ENCODE results near the gene ZNF287. TPM values are rescaled to one million over a fixed set of nuclear protein-coding genes. Genes with fewer than 3 reads are reported as not detected.

Gene ZNF287
- total and polyA plus RNA-seq, 2 of the 8 experiments (the other 6 are each of a cell fraction or from before 2014, with no cell fraction given), result 1.7 to 5.6 TPM

- Histone ChIP-seq H2AFZ (ENCODE audit: low read length) (no peak overlapping the region), H3K27ac (ENCODE audit: low read depth, low read length) (no peak overlapping the region), H3K23ac (ENCODE audit: insufficient read length) (no peak overlapping the region), H2BK5ac (ENCODE audit: low read depth, low read length) (no peak overlapping the region), H4K8ac (ENCODE audit: extremely low read depth, insufficient read depth, low read length) (no peak overlapping the region), H4K5ac (ENCODE audit: insufficient read length, low read depth, low read length) (no peak overlapping the region), H2BK120ac (replicated peaks; ENCODE audit: low read depth, low read length) (no peak overlapping the region), H2BK12ac (ENCODE audit: low read depth, low read length) (no peak overlapping the region), H3K18ac (ENCODE audit: extremely low read depth, low read length) (no peak overlapping the region), H2BK15ac (ENCODE audit: low read length) (no peak overlapping the region), H3K56ac (replicated peaks; ENCODE audit: insufficient read length, low read depth, low read length) (no peak overlapping the region), H3K4ac (replicated peaks; ENCODE audit: insufficient read length, low read depth, low read length) (no peak overlapping the region), H3K9ac (replicated peaks in 1 of 4; ENCODE audit: extremely low read depth in 1 of 4, low read depth in 3 of 4, low read length in 3 of 4) (no peak overlapping the region), H3K79me1 (ENCODE audit: low read depth, low read length) (no peaks in the 10 kb centered on the region), H3K27me3 (replicated peaks in 1 of 4; ENCODE audit: control insufficient read depth in 3 of 4, extremely low read depth in 1 of 4, insufficient read depth in 3 of 4, low read length in 3 of 4) (peaks cover 0 to 2% (median 0%) of the 10 kb centered on the region in 4 experiments; a peak in 1 of 7 replicates), H3K23me2 (ENCODE audit: low read depth, low read length) (no peaks in the 10 kb centered on the region; the same call in 1 of the 2 replicates), H4K91ac (replicated peaks; ENCODE audit: insufficient read length, low read length) (no peak overlapping the region), H3K4me1 (replicated peaks in 1 of 4; ENCODE audit: control insufficient read depth in 3 of 4, insufficient read depth in 4 of 4, low read length in 3 of 4) (no peaks in the 10 kb centered on the region), H2BK20ac (ENCODE audit: low read length) (no peak overlapping the region), H3K79me2 (ENCODE audit: control insufficient read depth in 1 of 2, insufficient read depth in 2 of 2, low read length in 2 of 2) (no peaks in the 10 kb centered on the region), H3K36me3 (ENCODE audit: control insufficient read depth in 2 of 4, insufficient read depth in 4 of 4, low read length in 3 of 4) (no peaks in the 10 kb centered on the region), H3K4me2 (ENCODE audit: insufficient read depth in 1 of 2, low read depth in 2 of 2, low read length in 2 of 2) (no peak overlapping the region), H4K20me1 (replicated peaks in 1 of 2; ENCODE audit: control insufficient read depth in 1 of 2, insufficient read depth in 2 of 2, low read length in 2 of 2) (no peaks in the 10 kb centered on the region), H3K14ac (ENCODE audit: insufficient read length) (no peak overlapping the region), H3K9me3 (ENCODE audit: insufficient read depth in 2 of 2, low read depth in 1 of 2, low read length in 1 of 2) (no peaks in the 10 kb centered on the region), H2AK5ac (ENCODE audit: low read depth, low read length) (no peak overlapping the region), H3K4me3 (ENCODE audit: extremely low read depth in 1 of 4, insufficient read depth in 2 of 4, low read depth in 3 of 4, low read length in 4 of 4) (no peak overlapping the region)
- ChIA-PET CTCF (ENCODE audit: partially characterized antibody) (interaction anchor here (1.2 to 34.1 kb wide), 2 partner anchors 60 to 69 kb away, joined by 4 to 941 read pairs; no protein-coding TSS in a partner anchor), POLR2A (ENCODE audit: partially characterized antibody) (interaction anchor here (1.1 to 1.4 kb wide), 2 partner anchors 87 to 88 kb away, joined by 3 read pairs; no protein-coding TSS in a partner anchor)
- no peak for DNase-seq (ENCODE audit: low read depth in 1 of 2, low spot score in 2 of 2)
- no peak for FAIRE-seq
- WGBS, 2 experiments (ENCODE audit: extremely low coverage in 1 of 2, insufficient coverage in 1 of 2, insufficient read length in 1 of 2, insufficient replicate concordance in 2 of 2, low coverage in 1 of 2, low lambda C conversion rate in 2 of 2, missing lambda C conversion rate in 1 of 2), result 84% methylated on average over 4 of the region's 4 CpGs; no CpG with 5 or more reads in 1 of the 2 experiments
- TF ChIP-seq NRF1 (IDR thresholded peaks at IDR 0.05; ENCODE audit: low read depth, low read length) (no peak), ATF3 (IDR thresholded peaks at IDR 0.05; ENCODE audit: insufficient read depth, low read depth, low read length) (no peak), RAD21 (IDR thresholded peaks at IDR 0.05 in 1 of 2, conservative IDR thresholded peaks at IDR 0.05 in 1 of 2; ENCODE audit: low read depth in 2 of 2, low read length in 2 of 2) (no peak), RXRA (IDR thresholded peaks at IDR 0.05; ENCODE audit: insufficient read depth, low read depth, low read length) (no peak), CHD2 (IDR thresholded peaks at IDR 0.05; ENCODE audit: low read length) (no peak), JUND (IDR thresholded peaks at IDR 0.05; ENCODE audit: low read length) (no peak), KDM4A (IDR thresholded peaks at IDR 0.05; ENCODE audit: low read depth, low read length, severe bottlenecking) (no peak), TBP (IDR thresholded peaks at IDR 0.05; ENCODE audit: low read depth, low read length) (no peak), MAX (IDR thresholded peaks at IDR 0.05) (no peak), SP1 (IDR thresholded peaks at IDR 0.05; ENCODE audit: low read depth, low read length) (no peak), SUZ12 (IDR thresholded peaks at IDR 0.05; ENCODE audit: low read length) (no peak), ATF2 (IDR thresholded peaks at IDR 0.05; ENCODE audit: low read length) (no peak)
Observed at GRCh38 chr17:16527298-16527697, 41.7 kb downstream of the ZNF287 start.
